GM19023 (cell line): ENCODE measurements around the gene TTC7B.
"Not testable (repeated sequence)": the region's sequence is repeated elsewhere in the genome, so short reads cannot be mapped to it uniquely, and the experiment has no call there.

Source experiments
- ATAC-seq: cut with Tn5 transposase; IDR thresholded peaks from one replicate; pipeline ENCODE4 v1.9.1; 2021; ENCODE audit warnings: mild to moderate bottlenecking, moderate library complexity; ENCODE audit not compliant: unreplicated experiment

The TTC7B gene

DNA sequence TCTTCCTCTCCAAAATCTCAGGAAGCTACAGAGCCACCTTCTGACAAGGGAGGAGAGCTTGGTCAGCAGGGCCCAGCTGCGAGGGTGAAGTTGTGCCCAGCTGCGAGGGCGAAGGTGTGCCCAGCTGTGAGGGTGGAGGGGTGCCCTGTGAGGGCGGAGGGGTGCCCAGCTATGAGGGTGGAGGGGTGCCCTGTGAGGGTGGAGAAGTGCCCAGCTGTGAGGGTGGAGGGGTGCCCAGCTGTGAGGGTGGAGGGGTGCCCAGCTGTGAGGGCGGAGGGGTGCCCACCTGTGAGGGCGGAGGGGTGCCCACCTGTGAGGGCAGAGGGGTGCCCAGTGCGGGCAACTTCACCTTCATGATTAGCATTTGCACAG, 20.4 kb upstream of the TTC7B start:
- ATAC-seq: no peak

GRCh38 chr14:90831821-90832220, 15.6 kb upstream of the TTC7B start:
- no peak for ATAC-seq

DNA sequence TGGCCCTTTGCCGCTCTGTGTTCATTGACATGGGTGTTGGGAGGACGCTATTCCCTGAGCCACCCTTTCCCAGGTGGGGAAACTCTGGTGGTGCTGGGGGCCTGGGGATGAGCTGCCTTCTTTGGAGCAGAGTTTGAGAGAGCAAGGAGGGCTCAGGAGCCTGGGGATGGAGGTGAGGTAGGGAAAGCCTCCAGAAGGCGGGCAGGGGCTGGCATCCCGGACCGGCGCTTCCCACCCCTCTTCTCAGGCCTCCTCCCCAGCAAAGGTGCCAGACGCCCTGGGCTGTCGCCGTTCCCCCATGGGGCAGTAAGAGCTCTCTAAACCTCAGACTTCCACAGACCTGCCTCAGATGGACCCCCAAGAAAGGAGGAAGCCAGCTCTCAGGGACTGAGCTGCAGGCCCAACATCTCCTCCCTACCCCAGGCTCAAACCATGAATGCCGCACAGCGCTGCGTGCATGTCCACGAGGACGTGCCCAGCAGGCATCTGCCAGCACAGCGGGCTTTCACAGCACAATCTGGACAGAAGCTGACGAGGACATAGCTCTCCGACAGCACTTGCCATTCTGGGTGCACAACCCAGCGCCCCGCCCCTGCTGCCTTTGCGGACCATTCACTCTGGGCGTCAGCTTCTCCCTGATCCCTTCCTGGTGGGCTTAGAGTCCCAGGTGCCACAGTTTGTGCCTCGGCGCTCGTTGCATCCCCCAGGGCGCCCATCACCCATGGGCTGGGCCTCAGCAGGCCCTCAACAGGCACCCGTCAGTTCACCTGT, 14.9 kb upstream of the TTC7B start:
- no peak for ATAC-seq

DNA sequence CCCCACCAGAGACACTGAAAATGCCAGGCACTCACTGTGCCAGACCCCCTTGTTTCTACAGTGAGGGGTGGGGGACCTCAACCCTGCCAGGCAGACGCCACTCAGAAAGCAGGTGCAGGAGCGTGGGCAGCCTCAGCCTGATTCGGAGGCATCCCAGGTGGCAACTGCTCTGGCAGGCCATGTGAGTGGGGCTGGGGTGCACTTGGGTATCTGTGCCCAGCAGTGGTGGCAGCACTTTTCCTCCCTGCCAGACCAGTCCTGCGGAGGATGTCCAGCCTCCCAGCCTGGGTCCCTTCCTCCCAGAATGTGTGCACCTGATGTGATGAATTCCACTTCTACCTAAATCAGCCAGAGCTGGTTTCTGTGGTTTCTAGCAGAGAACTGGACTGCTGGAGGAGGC, 13.4 kb upstream of the TTC7B start:
- ATAC-seq: no peak

- no peak for ATAC-seq
These were observed 12.6 kb upstream of the TTC7B start for GRCh38 chr14:90828642-90829487.

- ATAC-seq: peak; percentile 99
These were observed 11.8 kb upstream of the TTC7B start for GRCh38 chr14:90827919-90828610.

DNA sequence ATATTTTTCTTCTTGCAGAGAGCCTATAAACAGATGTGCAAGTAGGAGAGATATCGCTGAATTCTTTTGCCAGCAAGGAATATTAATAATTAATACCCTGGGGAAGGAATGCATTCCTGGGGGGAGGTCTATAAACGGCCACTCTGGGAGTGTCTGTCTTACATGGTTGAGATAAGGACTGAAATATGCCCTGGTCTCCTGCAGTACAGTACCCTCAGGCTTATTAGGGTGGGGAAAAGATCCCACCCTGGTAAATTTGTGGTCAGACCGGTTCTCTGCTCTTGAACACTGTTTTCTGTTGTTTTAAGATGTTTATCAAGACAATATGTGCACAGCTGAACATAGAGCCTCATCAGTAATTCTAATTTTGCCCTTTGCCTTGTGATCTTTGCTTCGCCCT, 7.3 kb upstream of the TTC7B start:
- ATAC-seq: not testable (repeated sequence)

DNA sequence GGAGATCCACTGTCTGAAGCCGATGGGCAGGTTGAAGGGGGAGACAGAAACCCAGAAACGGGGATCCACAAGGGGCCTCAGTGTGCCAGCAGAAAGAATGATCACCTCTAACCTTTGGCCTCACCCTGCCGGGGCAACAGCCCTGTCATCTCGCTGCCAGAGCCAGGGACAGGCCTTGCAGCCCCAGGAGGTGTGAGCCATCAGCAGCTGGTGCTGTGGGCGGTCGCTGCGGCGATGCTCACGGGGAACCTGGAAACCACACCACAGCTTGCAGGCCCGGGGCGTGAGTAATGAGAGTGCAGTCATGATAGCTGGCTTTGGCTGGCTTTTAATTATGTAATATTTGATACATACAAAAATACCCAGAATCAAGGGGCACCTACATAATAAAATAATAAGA, 4.7 kb upstream of the TTC7B start:
- peak; percentile 82 for ATAC-seq

DNA sequence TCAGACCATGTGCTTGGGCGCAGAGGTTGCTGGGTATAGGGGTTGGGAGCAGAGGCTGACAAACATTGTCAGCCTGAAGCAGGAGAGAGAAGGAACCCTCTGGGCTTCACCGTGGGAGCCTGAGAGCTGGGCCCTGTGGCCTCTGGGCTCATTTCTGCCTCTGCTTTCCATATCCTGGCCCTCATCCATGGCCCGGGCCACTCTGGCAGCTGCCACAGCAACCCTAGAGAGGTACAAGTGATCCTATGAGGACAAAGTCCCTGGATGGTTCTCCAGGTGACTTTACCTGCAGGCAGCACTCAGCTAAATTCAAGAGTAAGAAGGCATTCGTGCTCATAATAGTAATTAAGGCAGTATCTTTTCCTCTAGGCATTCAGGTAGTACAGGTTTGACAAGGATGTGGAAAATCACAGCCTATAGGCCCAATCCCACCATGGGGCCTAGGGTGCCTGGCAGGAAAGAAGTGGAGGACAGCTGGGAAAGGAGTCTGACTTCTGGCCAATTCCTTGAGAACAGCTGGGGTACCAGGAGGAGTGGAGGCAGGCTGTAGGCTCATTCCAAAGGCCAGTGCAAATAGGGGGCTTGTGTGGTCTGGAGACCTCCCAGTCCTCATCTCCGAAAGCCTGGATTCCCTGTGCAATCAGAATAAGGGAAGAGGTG, 3.6 kb upstream of the TTC7B start:
- no peak for ATAC-seq

DNA sequence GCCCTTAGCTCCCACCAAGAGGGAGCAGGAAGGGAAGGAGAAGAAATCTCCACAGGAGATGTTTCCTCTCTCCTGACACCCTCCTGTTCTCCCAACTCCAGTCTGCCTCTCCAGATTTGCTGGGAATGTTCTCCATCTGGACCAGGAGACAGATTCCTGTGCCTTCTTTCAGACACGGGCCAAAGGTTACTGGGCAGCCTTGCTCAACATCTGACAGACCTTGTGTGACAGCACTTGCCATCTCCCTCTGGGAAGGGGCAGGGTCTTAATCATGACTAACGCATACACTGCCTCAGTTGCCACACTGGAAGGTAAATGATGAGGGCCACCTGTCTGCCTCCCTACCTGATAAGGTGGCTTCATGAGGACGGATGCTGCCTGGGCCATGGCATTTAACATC, 2.5 kb upstream of the TTC7B start:
- no peak for ATAC-seq

DNA sequence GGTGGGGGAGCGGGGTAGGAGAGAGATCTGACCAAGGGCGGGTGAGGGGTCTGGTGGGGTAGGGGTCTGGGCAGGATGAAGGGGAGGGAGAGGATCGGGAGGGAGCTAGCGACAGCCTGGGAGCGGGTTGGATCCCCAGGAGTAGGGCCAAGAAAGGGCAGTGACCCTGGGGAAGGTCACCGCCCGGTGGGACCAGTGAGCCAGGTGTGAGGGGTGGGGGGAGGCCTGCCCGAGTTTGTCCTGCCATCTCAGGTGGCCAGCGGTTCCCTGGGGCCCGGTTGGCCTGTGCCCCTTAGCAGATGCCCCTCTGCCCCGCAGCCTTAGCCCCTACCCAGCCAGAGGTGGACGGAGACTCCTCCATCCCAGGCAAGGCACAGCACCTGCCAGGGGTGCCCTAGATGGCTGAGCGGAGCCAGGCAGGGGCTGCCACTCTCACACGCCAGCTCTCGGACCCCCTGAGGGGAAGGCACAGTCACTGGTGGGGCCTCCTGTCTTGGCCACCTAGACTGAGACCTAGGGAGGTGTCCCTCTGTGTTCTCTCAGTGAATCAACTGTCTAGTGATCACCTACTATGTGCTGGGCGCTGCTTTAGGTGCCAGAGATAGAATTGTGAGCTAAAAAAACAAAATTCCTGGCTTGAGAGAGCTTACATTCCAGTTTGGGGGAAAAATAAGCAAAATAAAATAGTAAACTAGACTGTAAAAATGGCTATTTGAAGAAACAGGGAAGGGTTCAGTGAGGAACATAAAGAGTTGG, 629 bp upstream of the TTC7B start:
- no peak for ATAC-seq

DNA sequence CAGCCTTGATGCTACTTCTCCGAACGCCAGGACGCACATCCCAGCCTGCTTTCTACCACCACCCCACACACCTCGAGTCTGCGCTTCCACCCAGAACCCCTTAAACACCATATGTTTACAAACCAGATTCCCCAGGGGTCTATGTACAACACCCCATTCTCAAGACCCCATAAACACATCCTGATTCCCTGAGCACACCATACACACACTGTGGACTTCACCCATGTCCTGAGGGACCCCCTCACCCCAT, 733 bp downstream of the TTC7B start:
- ATAC-seq: no peak

- ATAC-seq: no peak
These were observed 1.2 kb downstream of the TTC7B start for GRCh38 chr14:90814806-90815571.

DNA sequence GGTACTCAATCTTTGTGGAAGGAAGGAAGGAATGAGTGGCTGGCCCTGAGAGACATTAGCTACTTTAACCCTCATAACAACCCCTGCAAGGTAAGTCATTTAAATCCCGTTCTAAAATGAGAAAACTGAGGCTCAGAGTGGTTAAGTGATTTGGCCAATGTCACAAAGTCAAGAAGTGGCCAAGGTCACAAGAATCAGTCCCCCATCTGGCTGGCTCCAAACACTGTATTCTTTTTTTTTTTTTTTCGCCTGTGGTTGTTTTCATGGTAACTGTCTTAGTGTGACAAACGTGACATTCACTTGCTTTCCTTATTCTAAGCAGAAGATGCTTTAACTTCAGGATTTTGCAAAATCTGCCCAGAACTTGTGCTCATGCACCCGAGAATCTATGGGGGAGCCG, 2.8 kb downstream of the TTC7B start:
- ATAC-seq: no peak

DNA sequence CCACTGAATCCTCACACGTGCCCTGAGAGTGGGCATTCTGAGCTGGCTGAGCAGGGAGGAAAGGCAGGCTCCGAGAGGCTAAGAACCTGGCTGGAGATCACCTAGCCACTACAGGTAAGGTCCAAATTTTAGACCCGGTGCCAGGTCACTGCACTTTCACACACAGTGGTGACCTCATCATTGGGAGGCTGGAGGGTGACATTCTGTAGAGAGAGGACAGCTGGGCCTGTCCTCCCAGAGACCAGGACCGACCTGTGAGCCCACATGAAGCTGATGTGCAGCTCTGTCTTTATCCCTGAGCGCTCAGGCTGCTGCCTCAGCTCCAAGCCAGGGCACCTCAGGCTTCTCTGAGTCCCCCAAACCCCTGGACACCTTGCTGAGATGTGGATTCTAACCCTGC, 4.1 kb downstream of the TTC7B start:
- ATAC-seq: no peak

GRCh38 chr14:90811641-90812040, 4.6 kb downstream of the TTC7B start:
- no peak for ATAC-seq

DNA sequence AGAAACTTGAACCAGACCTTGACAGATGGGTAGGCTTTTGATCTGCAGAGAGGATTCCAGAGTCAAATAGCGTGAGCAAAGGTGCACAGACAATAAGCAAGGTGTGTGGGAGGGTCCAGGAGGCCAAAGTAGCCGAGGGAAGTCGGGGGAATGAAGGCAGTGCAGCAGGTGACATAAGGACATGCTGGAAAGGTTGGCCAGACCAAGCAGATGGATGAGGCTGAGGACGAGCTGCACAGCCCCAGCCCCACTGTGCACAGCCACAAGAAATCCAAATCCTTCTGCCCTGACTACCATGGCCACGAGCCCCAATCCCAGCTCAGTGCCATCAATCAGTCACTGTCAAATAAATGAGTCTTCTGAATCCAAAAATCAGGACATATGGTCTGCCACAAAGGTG, 5.4 kb downstream of the TTC7B start:
- no peak for ATAC-seq

DNA sequence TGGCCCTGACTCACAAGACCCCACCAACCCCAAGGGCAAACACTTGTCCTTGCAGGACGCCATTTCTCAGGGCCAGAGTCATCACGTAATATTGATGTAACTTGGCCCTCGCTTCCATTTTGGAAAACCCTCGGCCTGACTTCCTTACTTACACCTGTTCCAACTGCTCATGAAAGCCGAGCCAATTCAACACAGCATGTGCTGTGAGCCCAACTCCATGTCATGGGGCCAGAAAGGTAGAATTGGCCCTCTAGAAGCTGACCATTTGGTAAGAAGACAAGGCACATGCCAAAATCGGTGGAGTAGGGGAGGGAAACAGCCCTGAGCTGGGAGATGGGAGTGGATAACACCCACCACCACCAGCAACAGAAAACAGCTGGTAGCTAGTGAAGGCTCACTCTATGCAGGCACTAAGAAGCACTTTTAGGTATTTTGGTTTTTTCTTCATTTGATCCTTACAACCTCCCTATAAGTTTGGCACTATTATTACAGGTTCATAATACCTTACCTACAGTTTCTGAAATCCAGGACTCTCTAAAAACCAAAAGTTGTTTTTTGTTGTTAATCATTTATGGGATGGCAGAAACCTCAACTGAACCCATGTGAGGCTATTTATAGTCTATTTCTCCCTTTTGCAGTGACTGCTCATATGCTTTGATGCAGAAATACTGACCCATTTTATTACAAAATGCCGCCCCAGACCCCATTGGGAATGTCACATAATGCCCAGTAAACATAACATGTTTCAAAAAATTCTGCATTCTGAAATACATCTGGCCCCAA, 6.5 kb downstream of the TTC7B start:
- ATAC-seq: no peak

GRCh38 chr14:90808759-90809529, 7.3 kb downstream of the TTC7B start:
- no peak for ATAC-seq
